GM21390 (cell line): ENCODE results near the gene CCN5.
"Not testable (repeated sequence)": the region's sequence is repeated elsewhere in the genome, so short reads cannot be mapped to it uniquely, and the experiment has no call there.

Experiments
- ATAC-seq: cut with Tn5 transposase; IDR thresholded peaks from one replicate; pipeline ENCODE4 v1.9.1; 2021; ENCODE audit not compliant: unreplicated experiment

CCN5 gene

GRCh38 chr20:44756011-44756688, 41.0 kb downstream of the CCN5 start:
- no peak for ATAC-seq

GRCh38 chr20:44756956-44757355, 41.8 kb downstream of the CCN5 start:
- ATAC-seq: no peak

- no peak for ATAC-seq
These were observed 43.3 kb downstream of the CCN5 start for GRCh38 chr20:44758247-44759101.

GRCh38 chr20:44759595-44759994, 44.4 kb downstream of the CCN5 start:
- ATAC-seq: no peak

GRCh38 chr20:44761423-44761822, 46.3 kb downstream of the CCN5 start:
- no peak for ATAC-seq

- no peak for ATAC-seq
These were observed 47.4 kb downstream of the CCN5 start for GRCh38 chr20:44762466-44763140.

- not testable (repeated sequence) for ATAC-seq
These were observed 48.6 kb downstream of the CCN5 start for GRCh38 chr20:44763798-44764197.

GRCh38 chr20:44765091-44765490, 49.9 kb downstream of the CCN5 start:
- no peak for ATAC-seq

- no peak for ATAC-seq
These were observed 50.7 kb downstream of the CCN5 start for GRCh38 chr20:44765701-44766347.

GRCh38 chr20:44768256-44768655, 53.1 kb downstream of the CCN5 start:
- ATAC-seq: no peak

- no peak for ATAC-seq
These were observed 53.8 kb downstream of the CCN5 start for GRCh38 chr20:44768854-44769480.

GRCh38 chr20:44769481-44769863, 54.3 kb downstream of the CCN5 start:
- ATAC-seq: no peak

- no peak for ATAC-seq
These were observed 55.5 kb downstream of the CCN5 start for GRCh38 chr20:44770484-44771171.

GRCh38 chr20:44771172-44771535, 56.0 kb downstream of the CCN5 start:
- ATAC-seq: no peak

GRCh38 chr20:44772636-44773035, 57.5 kb downstream of the CCN5 start:
- ATAC-seq: no peak

GRCh38 chr20:44773070-44773829, 58.1 kb downstream of the CCN5 start:
- ATAC-seq: no peak

- ATAC-seq: no peak
These were observed 61.8 kb downstream of the CCN5 start for GRCh38 chr20:44776980-44777379.
